H4 (cell line): ENCODE results near the gene FBXL3. TPM values are rescaled to one million over a fixed set of nuclear protein-coding genes. Genes with fewer than 3 reads are reported as not detected.

Source experiments
- total RNA-seq: library from RNA; depleted of rRNA; stranded (reverse); fragments of >200 nt; shearing (Covaris generic); gene quantifications from 2 replicates; pipeline ENCODE4 v1.2.3, GENCODE V29; 2014; rRNA removed

FBXL3 gene
- total RNA-seq, 1 experiment from 2014 or later, result 20.0 TPM

Other genes with a start within 250 kb of the FBXL3 start
- gene KCTD12, start 140.8 kb downstream of the FBXL3 start, total RNA-seq, result 2.2 and 2.7 TPM in 2 replicates
- gene ACOD1, start 78.6 kb downstream of the FBXL3 start, total RNA-seq, result not detected in 2 replicates
- gene CLN5, start 35.1 kb downstream of the FBXL3 start, total RNA-seq, result 21.3 and 27.4 TPM in 2 replicates